Measurements from ENCODE around the gene PTGES3. TPM values are rescaled to one million over a fixed set of nuclear protein-coding genes. Genes with fewer than 3 reads are reported as not detected.

Gene PTGES3
- total and polyA plus RNA-seq, 9 donors = 109 to 328 (median 215) TPM

DNA sequence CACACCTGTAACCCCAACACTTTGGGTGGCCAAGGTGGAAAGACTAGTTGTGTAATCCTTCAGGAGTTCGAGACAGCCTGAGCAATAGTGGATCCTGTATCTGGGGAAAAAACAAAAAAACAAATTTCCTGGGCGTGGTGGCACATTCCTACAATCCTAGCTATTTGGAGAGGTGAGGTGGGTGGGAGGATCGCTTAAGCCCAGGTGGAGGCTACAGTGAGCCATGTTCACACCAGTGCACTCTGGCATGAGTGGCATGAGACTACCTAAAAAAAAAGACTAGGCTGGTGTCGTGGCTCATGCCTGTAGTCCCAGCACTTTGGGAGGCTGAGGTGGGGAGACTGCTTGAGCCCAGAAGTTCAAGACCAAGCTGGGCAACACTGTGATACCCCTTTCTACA is 17.2 kb downstream of the PTGES3 start:
- 88 to 90% (median 90%) methylated on average over 4 of the region's 4 CpGs for WGBS, 3 donors
- Histone ChIP-seq H3K27me3 (no peaks in the 10 kb centered on the region), H3K4me3 (no peak overlapping the region), H3K9me3 (no peaks in the 10 kb centered on the region), H3K27ac (no peak overlapping the region), H3K4me1 (ENCODE audit: insufficient read depth) (peaks cover 5% of the 10 kb centered on the region), H3K36me3 (no peaks in the 10 kb centered on the region)
- TF ChIP-seq, protein P1, sequence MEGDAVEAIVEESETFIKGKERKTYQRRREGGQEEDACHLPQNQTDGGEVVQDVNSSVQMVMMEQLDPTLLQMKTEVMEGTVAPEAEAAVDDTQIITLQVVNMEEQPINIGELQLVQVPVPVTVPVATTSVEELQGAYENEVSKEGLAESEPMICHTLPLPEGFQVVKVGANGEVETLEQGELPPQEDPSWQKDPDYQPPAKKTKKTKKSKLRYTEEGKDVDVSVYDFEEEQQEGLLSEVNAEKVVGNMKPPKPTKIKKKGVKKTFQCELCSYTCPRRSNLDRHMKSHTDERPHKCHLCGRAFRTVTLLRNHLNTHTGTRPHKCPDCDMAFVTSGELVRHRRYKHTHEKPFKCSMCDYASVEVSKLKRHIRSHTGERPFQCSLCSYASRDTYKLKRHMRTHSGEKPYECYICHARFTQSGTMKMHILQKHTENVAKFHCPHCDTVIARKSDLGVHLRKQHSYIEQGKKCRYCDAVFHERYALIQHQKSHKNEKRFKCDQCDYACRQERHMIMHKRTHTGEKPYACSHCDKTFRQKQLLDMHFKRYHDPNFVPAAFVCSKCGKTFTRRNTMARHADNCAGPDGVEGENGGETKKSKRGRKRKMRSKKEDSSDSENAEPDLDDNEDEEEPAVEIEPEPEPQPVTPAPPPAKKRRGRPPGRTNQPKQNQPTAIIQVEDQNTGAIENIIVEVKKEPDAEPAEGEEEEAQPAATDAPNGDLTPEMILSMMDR (IDR thresholded peaks at IDR 0.05) = no peak
- TF ChIP-seq EP300 (IDR thresholded peaks at IDR 0.05) = no peak
- TF ChIP-seq POLR2A (IDR thresholded peaks at IDR 0.05) = no peak
- no peak for DNase-seq
- intact Hi-C loops (cut with DNase I) = no loop called here

DNA sequence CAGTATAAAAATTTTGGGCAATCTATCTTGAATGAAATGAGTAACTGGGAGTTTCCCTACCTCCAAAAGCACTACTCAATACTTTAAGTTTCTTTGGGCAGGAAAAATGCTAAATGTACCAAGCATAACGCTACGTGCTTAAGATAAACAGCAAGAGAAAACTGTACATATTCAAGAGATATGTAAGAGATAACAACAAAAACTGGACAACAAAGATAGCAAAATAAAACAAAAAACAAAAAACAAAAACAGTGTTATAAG is 20.0 kb downstream of the PTGES3 start:
- no peak overlapping the region for H3K4me3 ChIP-seq
- WGBS, 3 donors = 47 to 75% (median 67%) methylated on average over 2 of the region's 2 CpGs
- no peak for DNase-seq
- peaks cover 2% of the 10 kb centered on the region for H3K4me1 ChIP-seq (ENCODE audit: insufficient read depth)
- intact Hi-C loops (cut with DNase I) = no loop called here
- H3K9me3 ChIP-seq = no peaks in the 10 kb centered on the region
- H3K36me3 ChIP-seq = no peaks in the 10 kb centered on the region
- no peaks in the 10 kb centered on the region for H3K27me3 ChIP-seq
- TF ChIP-seq, protein P1 (IDR thresholded peaks at IDR 0.05) = no peak
- no peak for TF ChIP-seq POLR2A (IDR thresholded peaks at IDR 0.05)
- TF ChIP-seq EP300 (IDR thresholded peaks at IDR 0.05) = no peak
- H3K27ac ChIP-seq = no peak overlapping the region

DNA sequence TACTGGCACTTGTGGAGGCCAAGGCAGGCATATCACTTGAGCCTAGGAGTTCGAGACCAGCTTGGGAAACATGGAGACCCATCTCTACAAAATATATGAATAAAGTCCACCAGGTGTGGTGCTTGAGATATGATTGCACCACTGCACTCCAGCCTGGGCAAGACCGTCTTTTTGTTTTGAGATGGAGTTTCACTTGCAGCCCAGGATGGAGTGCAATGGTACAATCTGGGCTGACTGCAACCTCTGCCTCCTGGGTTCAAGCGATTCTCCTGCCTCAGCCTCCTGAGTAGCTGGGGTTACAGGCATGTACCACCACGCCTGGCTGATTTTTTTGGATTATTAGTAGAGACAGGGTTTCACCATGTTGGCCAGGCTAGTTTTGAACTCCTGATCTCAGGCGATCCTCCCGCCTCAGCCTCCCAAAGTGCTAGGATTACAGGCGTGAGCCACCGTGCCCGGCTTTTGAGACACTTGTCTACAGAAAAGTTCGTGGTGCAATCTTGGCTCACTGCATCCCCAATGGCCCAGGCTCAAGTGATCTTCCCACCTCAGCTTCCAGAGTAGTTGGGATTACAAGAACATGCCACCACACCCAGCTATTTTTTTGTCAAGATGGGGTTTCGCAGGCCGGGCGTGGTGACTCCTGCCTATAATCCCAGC is 26.0 kb downstream of the PTGES3 start:
- intact Hi-C loops (cut with DNase I) = no loop called here
- TF ChIP-seq EP300 (IDR thresholded peaks at IDR 0.05) (no peak), POLR2A (IDR thresholded peaks at IDR 0.05) (no peak)
- TF ChIP-seq, protein P1 (IDR thresholded peaks at IDR 0.05) = no peak
- H3K27ac ChIP-seq = no peak overlapping the region
- no peak for DNase-seq
- H3K4me3 ChIP-seq = no peak overlapping the region
- no peaks in the 10 kb centered on the region for H3K9me3 ChIP-seq
- no peaks in the 10 kb centered on the region for H3K36me3 ChIP-seq
- no peaks in the 10 kb centered on the region for H3K4me1 ChIP-seq (ENCODE audit: insufficient read depth)
- 89 to 96% (median 93%) methylated on average over 13 of the region's 13 CpGs for WGBS, 3 donors
- H3K27me3 ChIP-seq = no peaks in the 10 kb centered on the region

DNA sequence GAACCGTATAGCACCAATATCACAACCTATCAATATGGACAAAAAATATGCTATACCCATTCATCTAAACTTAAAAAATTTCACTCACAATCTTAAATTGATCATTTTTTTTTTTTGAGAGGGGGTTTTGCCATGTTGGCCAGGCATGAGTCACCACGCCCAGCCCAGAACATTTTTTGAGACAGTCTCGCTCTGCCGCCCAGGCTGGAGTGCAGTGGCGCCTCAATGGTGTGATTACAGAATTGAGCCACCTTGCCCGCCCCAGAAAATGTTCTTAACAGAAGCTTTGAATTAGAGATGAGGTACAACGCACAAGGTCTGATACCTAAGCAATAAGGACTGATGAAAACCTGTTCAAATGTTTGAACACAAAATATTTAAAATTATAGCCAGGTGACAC is 26.5 kb downstream of the PTGES3 start:
- H3K9me3 ChIP-seq = no peaks in the 10 kb centered on the region
- no peak for DNase-seq
- no peak overlapping the region for H3K4me3 ChIP-seq
- H3K27me3 ChIP-seq = no peaks in the 10 kb centered on the region
- intact Hi-C loops (cut with DNase I) = no loop called here
- TF ChIP-seq POLR2A (IDR thresholded peaks at IDR 0.05) (no peak), EP300 (IDR thresholded peaks at IDR 0.05) (no peak)
- TF ChIP-seq, protein P1 (IDR thresholded peaks at IDR 0.05) = no peak
- no peak overlapping the region for H3K27ac ChIP-seq
- no peaks in the 10 kb centered on the region for H3K4me1 ChIP-seq (ENCODE audit: insufficient read depth)
- H3K36me3 ChIP-seq = no peaks in the 10 kb centered on the region
- WGBS, 3 donors = 90 to 95% (median 94%) methylated on average over 7 of the region's 7 CpGs
